Esophagus squamous epithelium (tissue), 4 donors: ENCODE measurements around the gene BACH2.

Source experiments
- POLR2A ChIP-seq, 4 donors: fragments of 450-650 bp; IDR thresholded peaks; one replicate each; pipeline ENCODE4 v1.6.1; 2017; ENCODE audit warnings: antibody characterized with exemption in 4 of 4, mild to moderate bottlenecking in 4 of 4, moderate library complexity in 3 of 4
- TF ChIP-seq, protein P1 (sequence below), 6 experiments: fragments of 450-650 bp in 4 of 6; fragments of 200-600 bp in 2 of 6; sonication (generic) in 2 of 6; IDR thresholded peaks; one replicate each; pipeline ENCODE4 v1.5.1; 2016 to 2019; ENCODE audit warnings: antibody characterized with exemption in 6 of 6, mild to moderate bottlenecking in 4 of 6, moderate library complexity in 4 of 6

DNA sequence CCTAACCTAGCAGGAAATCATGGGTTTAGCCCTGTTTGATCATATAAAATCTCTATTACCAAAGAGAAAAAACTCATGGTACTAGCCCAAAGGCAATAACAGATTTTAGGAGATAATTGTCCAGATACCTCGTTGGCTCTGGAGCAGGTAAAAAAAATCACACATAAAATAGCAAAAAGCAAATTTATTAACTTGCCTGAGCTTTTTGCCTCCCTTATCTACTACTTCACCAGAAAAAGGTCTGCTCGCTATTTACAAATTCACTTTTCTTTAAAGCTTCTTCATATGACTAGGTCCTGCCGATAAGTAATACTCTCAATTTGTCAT is 320.0 kb downstream of the BACH2 start:
- TF ChIP-seq, protein P1, sequence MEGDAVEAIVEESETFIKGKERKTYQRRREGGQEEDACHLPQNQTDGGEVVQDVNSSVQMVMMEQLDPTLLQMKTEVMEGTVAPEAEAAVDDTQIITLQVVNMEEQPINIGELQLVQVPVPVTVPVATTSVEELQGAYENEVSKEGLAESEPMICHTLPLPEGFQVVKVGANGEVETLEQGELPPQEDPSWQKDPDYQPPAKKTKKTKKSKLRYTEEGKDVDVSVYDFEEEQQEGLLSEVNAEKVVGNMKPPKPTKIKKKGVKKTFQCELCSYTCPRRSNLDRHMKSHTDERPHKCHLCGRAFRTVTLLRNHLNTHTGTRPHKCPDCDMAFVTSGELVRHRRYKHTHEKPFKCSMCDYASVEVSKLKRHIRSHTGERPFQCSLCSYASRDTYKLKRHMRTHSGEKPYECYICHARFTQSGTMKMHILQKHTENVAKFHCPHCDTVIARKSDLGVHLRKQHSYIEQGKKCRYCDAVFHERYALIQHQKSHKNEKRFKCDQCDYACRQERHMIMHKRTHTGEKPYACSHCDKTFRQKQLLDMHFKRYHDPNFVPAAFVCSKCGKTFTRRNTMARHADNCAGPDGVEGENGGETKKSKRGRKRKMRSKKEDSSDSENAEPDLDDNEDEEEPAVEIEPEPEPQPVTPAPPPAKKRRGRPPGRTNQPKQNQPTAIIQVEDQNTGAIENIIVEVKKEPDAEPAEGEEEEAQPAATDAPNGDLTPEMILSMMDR (IDR thresholded peaks at IDR 0.05), result no peak
- TF ChIP-seq POLR2A (IDR thresholded peaks at IDR 0.05), result no peak
